T follicular helper cell (primary cell): ENCODE results near the gene CHURC1.

Experiments used
- DNase-seq: peaks from one replicate; pipeline ENCODE4 v3.0.0-alpha.2; 2020; ENCODE audit warnings: low read depth
- total RNA-seq, 2 experiments: gene quantifications; one replicate each; lab custom pipeline; 2026; lab: John Stamatoyannopoulos, UW

CHURC1 gene
- 39.5 to 77.1 reads per million in 2 experiments for total RNA-seq

DNA sequence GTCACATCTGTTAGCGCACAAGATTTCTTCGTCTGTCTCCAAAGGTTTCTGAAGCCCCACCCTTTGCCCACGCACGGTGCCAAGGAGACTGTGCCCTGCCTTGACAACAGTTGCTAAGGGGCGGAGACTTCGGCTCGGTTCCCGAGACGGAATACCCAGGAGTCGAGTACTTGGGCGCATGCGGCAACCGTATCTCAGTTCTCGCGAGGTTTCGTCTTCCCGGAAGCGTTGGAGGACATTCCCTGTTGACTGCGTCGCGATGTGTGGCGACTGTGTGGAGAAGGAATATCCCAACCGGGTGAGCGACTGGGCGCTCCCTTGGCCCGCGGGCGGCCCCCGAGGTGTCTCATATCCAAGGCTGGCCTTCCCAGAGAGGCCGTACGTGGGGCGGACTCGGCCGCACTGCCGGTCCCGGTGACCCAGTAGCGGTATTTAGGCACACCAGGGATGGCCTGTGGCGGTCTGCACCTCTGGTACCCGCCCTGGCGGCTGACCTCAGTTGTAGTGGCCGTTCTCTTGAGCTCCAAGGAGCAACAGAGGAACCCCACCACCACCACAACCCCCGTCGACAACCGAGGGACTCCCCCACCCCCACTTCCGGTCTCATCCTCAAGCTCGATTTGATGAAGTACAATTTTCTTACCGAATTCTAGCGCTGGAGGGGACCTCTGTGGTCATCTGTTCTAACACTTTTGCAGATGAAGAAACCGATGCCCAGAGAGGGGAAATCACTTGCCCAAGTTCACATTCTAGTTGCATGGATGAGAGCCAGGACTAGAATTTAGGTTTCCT is at the start of gene CHURC1:
CHURC1 (plus strand) TSS at position 219 of the 792 bp plus-strand sequence; CDS start at position 260, 41 bp downstream.
- DNase-seq, result peak; percentile 98

GRCh38 chr14:64865109-64865508 is 49.1 kb upstream of the CHURC1 start:
- DNase-seq, result no peak

DNA sequence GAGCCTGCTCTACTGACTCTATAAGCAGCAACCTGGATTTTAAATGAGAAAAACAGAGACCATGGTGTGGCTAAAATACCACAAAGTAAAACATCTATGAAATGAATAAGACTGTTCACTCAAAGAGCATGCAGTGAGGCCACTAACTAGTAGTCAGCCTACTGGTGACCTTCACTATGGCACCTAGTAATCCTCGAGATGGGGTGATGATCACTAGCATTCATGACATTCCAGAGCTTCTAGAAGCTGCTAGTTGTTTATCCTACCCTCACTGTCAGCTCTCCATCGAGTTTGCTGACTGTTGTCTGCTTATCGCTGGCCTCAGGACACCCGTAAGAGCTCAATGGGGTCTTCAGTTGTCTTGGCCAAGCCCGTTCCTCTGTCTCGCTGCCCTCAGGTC is 48.3 kb upstream of the CHURC1 start:
- DNase-seq, result no peak

DNA sequence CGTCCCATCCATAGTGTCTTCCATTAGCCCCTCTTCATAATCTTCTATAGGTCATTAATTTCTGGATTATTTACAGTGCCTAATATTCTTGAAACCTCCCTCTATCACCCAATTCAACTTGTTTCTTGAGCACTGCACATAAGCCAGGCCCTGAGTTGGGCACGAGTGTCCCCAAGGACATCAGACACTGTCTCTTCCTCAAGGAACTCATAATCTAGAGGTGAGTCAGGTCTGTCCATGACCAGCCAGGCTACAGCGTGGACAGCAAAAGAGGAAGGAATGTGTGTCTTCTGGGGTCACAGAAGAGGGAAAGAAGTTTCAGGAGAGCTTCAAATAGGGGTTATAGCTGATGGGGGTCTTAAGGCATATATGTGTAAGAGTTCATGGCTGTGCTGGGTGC is 47.1 kb upstream of the CHURC1 start:
- no peak for DNase-seq

- no peak for DNase-seq
Measured at GRCh38 chr14:64868379-64868778, 45.9 kb upstream of the CHURC1 start.

DNA sequence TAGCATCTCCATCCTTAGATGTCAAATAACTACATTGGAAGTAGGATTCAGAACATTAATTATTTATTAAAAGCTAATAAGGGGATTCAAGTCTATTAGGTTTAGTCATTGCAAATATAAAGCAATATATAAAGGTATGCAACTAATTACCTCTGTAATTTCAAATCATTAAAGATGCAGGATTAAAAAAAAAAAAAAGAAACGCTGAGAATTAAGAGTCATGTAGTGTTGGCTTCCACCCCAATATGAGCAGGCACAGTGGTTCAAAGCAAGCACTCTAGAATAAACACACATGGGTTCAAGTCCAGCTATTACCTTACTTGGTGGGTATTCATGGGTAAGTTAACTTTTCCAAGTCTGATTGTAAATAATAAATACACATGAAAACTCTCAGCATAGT is 45.4 kb upstream of the CHURC1 start:
- no peak for DNase-seq

GRCh38 chr14:64870160-64870559 is 44.1 kb upstream of the CHURC1 start:
- DNase-seq, result no peak

GRCh38 chr14:64871344-64871743 is 42.9 kb upstream of the CHURC1 start:
- DNase-seq, result no peak

- no peak for DNase-seq
Measured at GRCh38 chr14:64873506-64874219, 40.6 kb upstream of the CHURC1 start.

DNA sequence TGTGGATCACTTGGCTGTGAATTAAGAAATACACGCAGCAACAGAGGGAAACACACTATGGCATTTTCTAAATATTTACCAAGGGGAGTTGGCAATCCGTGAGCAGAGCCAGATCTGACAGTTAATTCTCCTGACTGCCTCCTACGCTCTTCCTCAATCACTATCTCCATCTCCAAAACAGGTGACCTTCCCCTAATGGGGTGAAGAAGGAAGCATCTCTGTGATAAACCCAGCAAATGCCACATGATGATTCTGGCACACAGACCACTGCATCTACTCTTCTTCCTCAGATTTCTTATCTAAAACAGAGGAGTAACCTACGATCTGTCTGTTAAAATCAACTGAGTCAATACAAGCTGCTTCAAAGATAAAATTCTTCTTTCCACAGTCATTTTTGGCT is 38.9 kb upstream of the CHURC1 start:
- DNase-seq, result no peak

DNA sequence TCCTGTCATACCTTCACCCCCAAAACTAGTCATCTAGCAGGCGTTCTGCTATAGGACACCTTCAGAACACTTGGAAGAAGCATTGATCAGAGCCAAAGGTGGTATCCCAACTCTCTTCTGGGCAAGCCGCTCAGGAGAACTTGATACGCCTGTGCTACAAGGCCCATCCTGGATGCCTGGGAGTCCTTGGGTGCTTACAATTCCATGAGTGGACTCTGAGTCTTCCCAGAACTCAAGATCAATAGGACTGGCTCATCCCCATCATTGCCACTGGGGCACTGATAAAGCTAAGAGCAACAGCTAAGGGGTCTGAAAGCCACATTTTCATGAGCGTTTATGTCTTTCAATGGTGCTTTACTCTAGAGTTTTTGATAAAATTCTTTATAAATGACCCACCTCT is 36.4 kb upstream of the CHURC1 start:
- DNase-seq, result no peak

DNA sequence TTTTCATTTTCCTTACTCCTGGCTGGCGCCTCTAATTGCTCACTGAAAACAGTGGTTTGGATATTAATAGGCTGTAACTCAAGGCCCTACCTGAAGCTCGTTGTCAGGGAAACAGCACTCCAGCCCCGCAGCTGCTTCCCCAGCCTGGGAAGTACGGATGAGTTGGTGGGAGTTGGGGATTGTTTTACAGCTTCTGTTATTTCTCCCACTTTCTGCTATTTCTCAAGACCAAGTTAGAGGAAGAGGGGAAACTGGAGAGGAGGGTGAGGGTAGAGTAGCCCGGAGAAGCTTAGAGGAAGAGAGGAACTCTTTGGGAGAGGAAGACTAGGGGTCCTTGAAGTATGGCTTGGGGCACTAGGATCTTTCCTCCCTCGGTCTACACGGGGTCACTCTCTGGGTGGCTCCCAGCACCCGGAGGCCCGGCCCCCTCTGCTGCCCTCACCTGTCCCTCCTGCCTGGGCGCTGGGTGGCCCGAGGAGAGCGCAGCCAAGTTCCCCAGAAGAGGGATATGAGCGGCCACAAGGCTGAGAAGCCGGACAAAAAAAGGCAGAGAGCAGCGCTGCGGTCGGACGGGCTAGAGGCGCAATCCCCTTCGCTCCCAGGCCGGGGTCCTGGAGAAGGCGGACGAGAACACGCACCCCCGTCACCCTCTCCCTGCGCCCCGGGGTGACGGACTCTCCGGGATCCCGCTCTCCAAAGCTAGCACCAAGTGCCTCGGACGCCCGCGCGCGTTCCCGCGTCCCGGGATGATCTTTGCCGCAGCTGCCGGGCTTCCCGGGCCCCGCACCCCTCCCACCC is 35.2 kb upstream of the CHURC1 start:
- no peak for DNase-seq

DNA sequence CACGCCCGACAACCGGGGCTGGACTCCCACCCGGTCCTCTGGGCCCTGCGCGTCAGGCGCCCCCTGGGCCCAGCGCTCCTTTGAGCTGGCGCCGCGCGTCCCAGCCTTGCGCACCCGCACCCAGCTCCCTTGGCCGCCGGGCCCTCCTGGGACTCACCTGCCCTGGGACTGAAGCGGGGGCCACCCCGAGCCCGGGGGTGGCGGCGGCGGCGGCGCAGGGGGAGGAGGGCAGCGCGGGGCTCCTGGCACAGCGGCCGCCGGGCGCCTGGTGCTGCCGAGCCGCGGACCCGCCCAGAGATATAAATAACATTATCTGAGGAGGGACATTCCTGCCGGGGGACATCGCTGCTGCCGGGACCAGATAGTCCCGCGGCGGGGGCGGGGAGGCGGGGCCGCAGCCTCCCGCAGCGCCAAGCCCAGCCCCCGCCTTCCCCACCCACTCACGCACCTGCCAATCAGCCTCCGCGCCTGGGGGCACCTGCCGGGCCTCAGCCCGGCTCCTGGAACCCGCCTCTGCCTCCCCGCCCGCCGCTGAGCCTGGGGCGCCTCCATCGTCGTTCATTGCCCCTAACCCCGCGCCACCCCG is 34.5 kb upstream of the CHURC1 start, which contains the start of gene SPTB:
SPTB (minus strand) TSS at position 273 of the 586 bp plus-strand sequence. CDS start 56,813 bp downstream, outside the sequence.
- peak; percentile 49 for DNase-seq

- DNase-seq, result peak; percentile 39
Measured at GRCh38 chr14:64880221-64881121, 33.8 kb upstream of the CHURC1 start.

DNA sequence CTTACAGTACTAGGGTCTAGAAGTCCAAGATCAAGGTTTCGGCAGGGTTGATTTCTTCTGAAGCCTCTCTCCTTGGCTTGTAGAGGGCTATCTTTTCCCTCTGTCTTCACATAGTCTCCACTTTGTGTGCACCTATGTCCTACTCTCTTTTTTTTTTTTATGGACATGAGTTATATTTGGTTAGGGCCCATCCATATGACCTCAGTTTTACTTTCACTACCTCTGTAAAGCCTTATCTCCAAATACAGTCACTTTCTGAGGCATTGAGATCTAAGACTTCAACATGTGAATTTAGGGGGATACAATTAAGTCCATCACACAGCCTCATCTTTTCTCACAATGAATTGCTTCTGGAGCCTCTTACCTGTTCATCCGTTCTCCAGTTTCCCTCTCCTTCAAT is 28.7 kb upstream of the CHURC1 start:
- no peak for DNase-seq

GRCh38 chr14:64889352-64889751 is 24.9 kb upstream of the CHURC1 start:
- no peak for DNase-seq

DNA sequence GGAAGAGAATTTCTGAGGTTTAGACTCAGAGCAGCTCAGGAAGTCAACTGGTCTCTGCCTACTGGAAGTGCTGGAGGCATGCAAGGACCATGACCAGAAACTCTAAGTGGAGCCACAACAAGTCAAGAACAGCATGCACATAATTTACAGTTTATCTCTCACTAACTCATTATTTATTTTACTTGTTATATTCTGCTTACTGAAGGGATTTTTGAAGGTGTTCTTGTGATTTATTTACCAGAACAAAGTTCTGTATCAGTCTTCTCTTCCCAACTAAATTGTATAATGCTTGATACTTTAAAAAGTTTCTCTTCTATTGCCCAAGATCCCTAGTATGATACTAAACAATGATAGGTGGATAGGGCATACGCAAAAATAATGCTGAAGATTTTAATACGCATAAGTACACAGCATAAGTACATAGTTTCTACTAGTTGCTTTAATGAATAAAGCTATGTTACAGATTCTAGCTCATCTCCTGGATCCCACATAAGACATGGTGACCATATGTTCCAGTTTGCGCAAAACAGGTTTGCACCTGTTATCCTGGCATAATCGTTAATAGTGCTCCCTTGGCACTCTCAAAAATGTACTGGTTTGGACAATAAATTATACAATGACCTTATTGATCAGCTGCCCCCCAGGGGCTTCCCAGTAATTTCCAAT is 22.9 kb upstream of the CHURC1 start:
- DNase-seq, result no peak

- no peak for DNase-seq
Measured at GRCh38 chr14:64891839-64892375, 22.3 kb upstream of the CHURC1 start.

DNA sequence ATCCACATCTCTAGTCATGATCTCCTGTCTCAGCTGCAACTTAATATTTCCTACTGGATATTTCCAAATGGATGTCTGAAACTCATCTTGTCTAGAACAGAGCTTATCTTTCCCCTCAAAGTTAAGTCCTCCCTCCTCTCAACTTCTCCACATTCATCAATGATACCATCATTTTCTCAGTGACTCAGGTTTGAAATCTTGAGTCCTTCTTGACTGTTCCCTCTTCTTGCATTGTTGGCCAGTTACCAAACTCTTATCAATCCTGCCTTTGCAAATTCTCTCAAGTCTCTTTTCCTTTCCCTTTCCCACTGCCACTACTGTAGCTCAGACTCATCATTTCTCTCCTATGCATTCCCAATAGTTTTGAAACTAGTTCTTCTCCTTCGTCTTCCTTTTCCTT is 14.3 kb upstream of the CHURC1 start:
- DNase-seq, result no peak

GRCh38 chr14:64906022-64906421 is 8.2 kb upstream of the CHURC1 start:
- no peak for DNase-seq
